GM19397 (cell line): ENCODE data around the gene PIK3C2G.

Experiments
- ATAC-seq: cut with Tn5 transposase; IDR thresholded peaks from one replicate; pipeline ENCODE4 v1.9.1; 2021; ENCODE audit warnings: mild to moderate bottlenecking, moderate library complexity; ENCODE audit not compliant: unreplicated experiment

PIK3C2G gene

GRCh38 chr12:18612971-18613370 is 351.7 kb downstream of the PIK3C2G start:
- ATAC-seq, result no peak

- no peak for ATAC-seq
These were observed 359.7 kb downstream of the PIK3C2G start for GRCh38 chr12:18620986-18621385.

GRCh38 chr12:18629445-18629844 is 368.1 kb downstream of the PIK3C2G start:
- no peak for ATAC-seq

- ATAC-seq, result no peak
These were observed 368.6 kb downstream of the PIK3C2G start for GRCh38 chr12:18629916-18630315.

GRCh38 chr12:18631339-18631738 is 370.0 kb downstream of the PIK3C2G start:
- ATAC-seq, result no peak

- ATAC-seq, result no peak
These were observed 371.5 kb downstream of the PIK3C2G start for GRCh38 chr12:18632848-18633247.

- no peak for ATAC-seq
These were observed 373.1 kb downstream of the PIK3C2G start for GRCh38 chr12:18634382-18634781.

GRCh38 chr12:18640321-18640955 is 379.1 kb downstream of the PIK3C2G start:
- ATAC-seq, result no peak

- ATAC-seq, result no peak
These were observed 382.4 kb downstream of the PIK3C2G start for GRCh38 chr12:18643681-18644080.

GRCh38 chr12:18644564-18644963 is 383.2 kb downstream of the PIK3C2G start:
- ATAC-seq, result no peak

- ATAC-seq, result no peak
These were observed 385.1 kb downstream of the PIK3C2G start for GRCh38 chr12:18646286-18646890.

GRCh38 chr12:18651525-18651924 is 390.2 kb downstream of the PIK3C2G start:
- ATAC-seq, result no peak

- ATAC-seq, result no peak
These were observed 391.3 kb downstream of the PIK3C2G start for GRCh38 chr12:18652596-18652995.

- ATAC-seq, result no peak
These were observed 392.1 kb downstream of the PIK3C2G start for GRCh38 chr12:18653465-18653864.

GRCh38 chr12:18655351-18655750 is 394.0 kb downstream of the PIK3C2G start:
- no peak for ATAC-seq

GRCh38 chr12:18658179-18658578 is 396.9 kb downstream of the PIK3C2G start:
- no peak for ATAC-seq

- no peak for ATAC-seq
These were observed 397.5 kb downstream of the PIK3C2G start for GRCh38 chr12:18658829-18659228.

- ATAC-seq, result no peak
These were observed 414.8 kb downstream of the PIK3C2G start for GRCh38 chr12:18676141-18676540.

- no peak for ATAC-seq
These were observed 415.8 kb downstream of the PIK3C2G start for GRCh38 chr12:18676996-18677588.

GRCh38 chr12:18681818-18682217 is 420.5 kb downstream of the PIK3C2G start:
- no peak for ATAC-seq

- ATAC-seq, result no peak
These were observed 422.2 kb downstream of the PIK3C2G start for GRCh38 chr12:18683327-18684013.

- no peak for ATAC-seq
These were observed 423.1 kb downstream of the PIK3C2G start for GRCh38 chr12:18684430-18684829.
